SH-SY5Y (cell line): ENCODE results near the gene NCKAP5.

Source experiments
- GATA2 ChIP-seq: IDR thresholded peaks from 2 replicates; pipeline ENCODE4 v1.6.1; 2011; ENCODE audit warnings: mild to moderate bottlenecking, low read depth, low read length
- GATA3 ChIP-seq: IDR thresholded peaks from 2 replicates; pipeline ENCODE4 v1.6.1; 2011; ENCODE audit warnings: low read depth, mild to moderate bottlenecking, low read length, moderate library complexity

DNA sequence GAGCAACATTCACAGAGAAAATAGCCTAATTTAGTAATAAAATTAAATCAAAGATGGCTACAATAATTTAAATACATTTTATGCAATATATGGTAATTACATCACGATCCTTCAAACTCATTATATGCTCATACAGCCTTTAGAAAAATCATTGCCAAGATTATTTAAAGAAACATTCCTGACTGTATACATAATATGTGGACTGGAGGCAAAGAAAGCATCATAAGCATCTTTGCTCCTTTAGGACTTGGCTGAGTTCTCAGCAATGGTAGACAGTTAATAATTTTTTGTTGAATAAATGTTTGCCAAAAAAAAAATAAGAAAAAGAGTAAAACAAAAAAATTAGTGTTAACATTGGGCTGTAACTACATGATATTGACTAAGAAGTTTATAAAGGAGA is 26.9 kb downstream of the NCKAP5 start:
- no peak for TF ChIP-seq GATA2
- TF ChIP-seq GATA3 = no peak
